Measurements from ENCODE around the gene TRMT6.

TRMT6 gene

DNA sequence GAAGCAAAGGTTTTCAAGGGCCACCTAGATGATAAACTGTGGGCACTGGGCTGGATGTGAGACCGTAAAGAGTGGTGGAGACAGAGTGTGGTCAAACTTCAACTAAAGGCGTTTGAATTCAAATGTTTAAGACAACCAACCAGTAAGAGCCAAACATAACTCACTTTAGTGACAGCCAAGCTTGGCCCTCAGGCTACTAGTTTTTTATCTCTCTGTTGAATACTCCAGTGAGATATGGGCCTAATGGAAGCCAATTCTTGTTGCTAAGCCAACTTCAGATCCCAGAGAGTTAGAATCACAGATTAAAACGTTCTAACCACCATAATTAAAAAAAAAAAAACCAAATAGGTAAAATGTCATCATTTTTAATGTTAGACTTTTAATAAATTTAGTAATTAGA lies 57.3 kb downstream of the TRMT6 start:
- H3K9me3 ChIP-seq (ENCODE audit: control insufficient read depth, low read depth, low read length), result no peaks in the 10 kb centered on the region
- H3K4me3 ChIP-seq (ENCODE audit: low read length), result no peak overlapping the region
- no peaks in the 10 kb centered on the region for H3K36me3 ChIP-seq (ENCODE audit: control insufficient read depth, low read depth, low read length)
- H3K4me1 ChIP-seq (ENCODE audit: control insufficient read depth, low read depth, low read length), result no peaks in the 10 kb centered on the region
- H3K27me3 ChIP-seq (ENCODE audit: control insufficient read depth, insufficient read depth, low read length), result no peaks in the 10 kb centered on the region
- no peak overlapping the region for H3K9ac ChIP-seq (ENCODE audit: low read length)
- H3K27ac ChIP-seq (ENCODE audit: low read length), result no peak overlapping the region

DNA sequence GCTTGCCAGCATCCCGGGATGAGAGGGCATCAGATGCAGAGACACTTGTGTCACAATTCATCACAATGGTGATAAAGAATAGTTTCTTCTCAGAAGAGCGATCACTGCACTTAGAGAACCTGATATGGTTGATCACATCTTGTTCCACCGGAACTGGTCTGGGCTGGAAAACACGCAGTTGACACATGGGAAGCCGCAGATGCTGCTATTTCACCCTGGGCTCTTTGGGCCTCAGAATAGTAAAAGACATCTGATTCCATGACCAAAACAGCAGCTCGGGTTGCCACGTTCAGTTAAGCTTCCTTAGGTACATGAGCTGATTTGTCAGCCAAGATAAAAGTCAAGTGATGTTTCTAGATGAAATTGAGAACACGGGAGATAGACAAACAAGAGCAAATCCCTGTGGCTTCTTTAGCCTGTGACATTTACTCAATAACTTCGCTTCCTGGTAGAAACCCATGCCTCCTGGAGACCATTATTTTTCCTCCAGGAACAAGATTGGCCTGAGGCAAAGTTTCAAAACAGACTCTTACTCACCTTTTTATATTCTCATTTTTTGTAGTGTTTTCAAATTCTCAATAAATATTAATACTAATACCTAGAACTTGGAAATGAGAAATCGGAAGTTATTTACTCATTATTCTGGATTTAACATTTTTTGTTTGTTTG lies 59.4 kb downstream of the TRMT6 start:
- H3K4me1 ChIP-seq (ENCODE audit: control insufficient read depth, low read depth, low read length), result no peaks in the 10 kb centered on the region
- no peak overlapping the region for H3K9ac ChIP-seq (ENCODE audit: low read length)
- no peaks in the 10 kb centered on the region for H3K36me3 ChIP-seq (ENCODE audit: control insufficient read depth, low read depth, low read length)
- no peak overlapping the region for H3K27ac ChIP-seq (ENCODE audit: low read length)
- no peaks in the 10 kb centered on the region for H3K9me3 ChIP-seq (ENCODE audit: control insufficient read depth, low read depth, low read length)
- H3K4me3 ChIP-seq (ENCODE audit: low read length), result no peak overlapping the region
- no peaks in the 10 kb centered on the region for H3K27me3 ChIP-seq (ENCODE audit: control insufficient read depth, insufficient read depth, low read length)

DNA sequence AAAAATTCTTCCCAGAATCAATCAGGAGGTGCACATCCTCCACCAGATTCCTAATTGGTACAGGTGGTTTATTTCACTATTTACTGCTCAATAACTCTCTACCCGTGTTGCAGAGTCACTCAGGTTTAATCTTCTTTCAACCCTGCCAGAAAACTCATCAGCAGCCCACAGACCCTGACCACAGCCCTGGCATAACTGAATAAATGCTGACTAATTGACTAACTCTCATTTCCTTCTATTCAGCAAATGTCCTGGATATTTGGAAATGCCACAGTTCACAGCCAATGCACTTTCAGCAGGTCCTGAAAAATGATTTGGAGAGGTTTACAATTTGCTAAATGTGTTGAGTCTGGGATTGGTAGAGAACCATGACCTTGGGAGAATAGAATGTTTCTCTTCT lies 62.3 kb downstream of the TRMT6 start:
- Histone ChIP-seq H3K4me1 (ENCODE audit: control insufficient read depth, low read depth, low read length) (no peaks in the 10 kb centered on the region), H3K9ac (ENCODE audit: low read length) (no peak overlapping the region), H3K4me3 (ENCODE audit: low read length) (no peak overlapping the region), H3K36me3 (ENCODE audit: control insufficient read depth, low read depth, low read length) (no peaks in the 10 kb centered on the region), H3K27me3 (ENCODE audit: control insufficient read depth, insufficient read depth, low read length) (no peaks in the 10 kb centered on the region), H3K27ac (ENCODE audit: low read length) (no peak overlapping the region), H3K9me3 (ENCODE audit: control insufficient read depth, low read depth, low read length) (no peaks in the 10 kb centered on the region)

DNA sequence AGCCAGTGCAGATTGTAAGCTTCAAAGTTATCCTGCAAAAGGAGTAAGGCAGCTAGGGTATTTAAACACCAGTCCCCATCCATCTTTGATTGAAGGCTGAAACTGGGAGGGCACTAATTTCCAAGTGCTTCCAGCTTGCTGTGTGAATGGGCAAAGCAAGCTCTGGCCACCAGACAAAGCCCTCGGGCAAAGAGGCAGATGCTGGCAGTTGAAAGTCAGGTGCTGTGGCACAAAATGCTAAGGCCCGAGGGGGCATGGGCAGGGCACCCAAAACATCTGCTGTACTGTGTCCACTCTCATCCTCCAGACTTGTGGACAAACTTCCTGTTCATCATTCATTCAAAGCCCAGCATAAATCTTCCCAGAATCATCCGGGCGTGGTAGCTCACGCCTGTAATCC lies 62.9 kb downstream of the TRMT6 start:
- no peaks in the 10 kb centered on the region for H3K27me3 ChIP-seq (ENCODE audit: control insufficient read depth, insufficient read depth, low read length)
- H3K4me3 ChIP-seq (ENCODE audit: low read length), result no peak overlapping the region
- H3K27ac ChIP-seq (ENCODE audit: low read length), result no peak overlapping the region
- no peaks in the 10 kb centered on the region for H3K4me1 ChIP-seq (ENCODE audit: control insufficient read depth, low read depth, low read length)
- H3K36me3 ChIP-seq (ENCODE audit: control insufficient read depth, low read depth, low read length), result no peaks in the 10 kb centered on the region
- no peak overlapping the region for H3K9ac ChIP-seq (ENCODE audit: low read length)
- no peaks in the 10 kb centered on the region for H3K9me3 ChIP-seq (ENCODE audit: control insufficient read depth, low read depth, low read length)
